ENCODE measurements around the gene FOXL1.

FOXL1 gene

DNA sequence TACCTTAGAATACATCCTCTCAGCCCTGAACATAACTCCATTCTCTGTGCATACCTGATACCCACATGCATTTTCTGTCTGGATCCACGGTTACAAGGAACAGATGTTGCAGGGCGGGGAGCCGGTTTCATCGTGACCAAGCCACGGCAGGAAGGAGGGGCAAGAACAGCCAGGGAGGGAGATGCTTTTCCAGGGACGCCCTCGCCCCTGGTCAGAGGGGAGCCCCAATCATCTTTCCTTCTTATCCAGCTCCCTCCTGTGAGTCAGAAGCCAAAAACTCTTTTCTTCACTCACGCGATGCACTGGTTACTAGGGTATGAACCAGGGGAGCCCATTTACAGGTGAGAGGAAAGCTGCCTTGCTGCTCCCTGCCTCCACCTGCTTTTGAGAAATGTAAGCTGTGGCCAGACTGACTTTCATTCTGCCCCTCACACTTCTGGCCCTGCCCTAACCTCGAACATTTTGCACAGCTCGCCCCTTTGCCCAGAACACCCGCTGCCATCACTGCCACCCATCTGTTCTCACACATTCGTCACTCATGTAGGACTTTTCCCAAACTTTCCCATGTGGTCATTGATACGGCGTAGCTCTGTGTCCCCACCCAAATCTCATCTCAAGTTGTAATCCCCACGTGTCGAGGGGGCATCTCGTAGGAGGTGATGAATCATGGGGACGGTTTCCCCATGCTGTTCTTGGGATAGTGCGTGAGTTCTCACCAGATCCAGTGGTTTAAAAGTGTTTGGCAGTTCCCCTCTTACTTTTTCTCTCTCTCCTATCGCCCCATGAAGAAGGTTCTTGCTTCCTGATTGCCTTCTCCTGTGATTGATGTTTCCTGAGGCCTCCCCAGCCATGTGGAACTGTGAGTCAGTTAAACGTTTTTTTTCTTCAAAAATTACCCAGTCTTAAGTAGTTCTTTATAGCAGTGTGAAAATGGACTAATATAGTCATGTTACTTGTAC, 20.5 kb downstream of the FOXL1 start:
- H3K27ac ChIP-seq: no peak overlapping the region
- no peak for DNase-seq (ENCODE audit: low read depth, low spot score)

DNA sequence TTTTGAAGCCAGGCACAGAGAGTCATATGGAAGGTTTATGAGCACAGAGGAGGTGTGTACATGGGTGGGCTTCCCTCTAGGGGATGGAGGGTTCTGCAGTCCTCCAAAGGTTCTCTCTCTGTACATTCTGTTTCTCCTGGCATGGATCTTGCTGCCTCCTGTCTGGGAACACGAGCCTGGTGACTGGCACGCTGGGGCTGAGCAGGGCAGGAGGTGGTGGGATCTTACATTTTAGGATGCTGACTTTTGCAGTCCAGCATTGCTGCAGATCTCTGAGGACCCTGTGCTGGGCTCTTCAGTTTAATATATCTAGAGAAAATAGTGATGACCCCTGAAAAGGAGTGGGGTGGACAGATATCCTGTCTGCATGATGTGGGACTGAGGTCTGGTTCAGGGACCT, 23.0 kb downstream of the FOXL1 start:
- no peak overlapping the region for H3K27ac ChIP-seq
- no peak for DNase-seq (ENCODE audit: low read depth, low spot score)

DNA sequence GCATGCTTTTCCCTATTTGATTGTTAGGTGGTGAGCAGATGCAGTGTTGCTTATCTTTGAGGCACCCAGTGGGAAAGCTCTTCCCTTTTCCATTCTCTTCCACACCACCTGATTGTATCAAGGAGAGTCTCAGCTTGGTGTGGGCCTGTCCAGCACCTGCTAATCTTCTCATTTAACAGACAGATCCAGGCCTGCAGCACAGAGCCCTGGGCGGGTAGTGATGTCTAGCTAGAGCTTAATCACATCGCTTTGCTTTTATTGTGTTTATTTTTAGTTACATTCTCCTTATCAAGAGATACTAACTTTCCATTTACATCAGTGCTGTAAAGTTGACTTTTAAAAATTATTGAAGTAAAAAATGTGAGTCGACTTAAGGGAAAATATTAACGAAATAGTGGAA, 24.2 kb downstream of the FOXL1 start:
- no peak for DNase-seq (ENCODE audit: low read depth, low spot score)
- H3K27ac ChIP-seq: no peak overlapping the region

DNA sequence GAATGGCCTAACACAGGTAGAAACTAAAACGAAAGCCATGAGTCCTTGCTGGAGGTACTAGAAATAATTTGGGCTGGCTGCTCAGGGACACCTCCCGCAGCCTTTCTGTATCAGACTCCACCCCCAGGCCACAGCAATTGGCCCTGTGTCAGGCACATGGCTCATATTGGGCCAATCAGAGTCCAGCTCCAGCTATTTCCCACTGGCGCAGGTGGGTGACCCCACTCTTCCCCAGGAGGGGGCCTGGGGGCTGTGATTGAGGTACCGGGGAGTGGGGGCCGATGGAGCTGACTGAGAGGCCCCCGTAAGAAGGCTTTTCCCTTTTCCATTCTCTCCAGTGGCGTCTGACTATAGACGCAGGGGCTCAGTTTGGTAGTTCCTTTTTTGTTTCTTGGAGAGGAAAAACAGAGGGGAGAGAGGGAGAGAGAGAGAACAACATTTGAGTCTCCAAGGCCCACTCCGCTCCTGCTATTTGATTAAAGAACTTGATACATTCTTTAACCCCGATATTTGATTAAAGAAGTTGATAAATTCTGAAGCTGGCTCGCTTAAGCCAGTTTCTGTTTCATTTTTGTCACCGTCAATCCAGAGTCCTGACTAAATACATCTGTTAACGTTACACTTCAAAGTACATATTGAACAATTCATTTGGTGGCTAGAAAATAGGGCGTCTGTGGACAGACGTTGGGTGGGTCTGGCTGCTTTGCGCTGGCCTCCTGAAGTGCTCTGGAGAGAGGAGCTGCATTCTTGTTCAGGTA, 26.3 kb downstream of the FOXL1 start:
- H3K27ac ChIP-seq: no peak overlapping the region
- no peak for DNase-seq (ENCODE audit: low read depth, low spot score)

DNA sequence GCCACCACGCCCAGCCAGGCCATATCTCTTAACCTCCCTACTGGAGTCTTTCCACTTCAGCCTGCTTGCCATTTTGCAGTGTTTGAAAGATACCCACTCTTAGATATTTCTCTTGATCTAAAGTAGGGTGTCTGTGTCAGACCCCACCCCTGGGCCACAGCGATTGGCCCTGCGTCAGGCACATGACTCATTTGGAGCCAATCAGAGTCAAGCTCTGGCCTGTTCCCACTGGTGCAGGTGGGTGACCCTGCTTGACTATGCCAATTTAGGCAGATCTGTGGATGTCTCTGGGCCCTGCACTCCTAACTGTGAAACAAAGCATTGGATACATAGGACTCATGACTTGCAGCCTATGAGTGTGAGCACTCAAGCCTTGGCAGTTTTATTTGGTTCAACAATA, 27.6 kb downstream of the FOXL1 start:
- DNase-seq (ENCODE audit: low read depth, low spot score): no peak
- H3K27ac ChIP-seq: no peak overlapping the region

DNA sequence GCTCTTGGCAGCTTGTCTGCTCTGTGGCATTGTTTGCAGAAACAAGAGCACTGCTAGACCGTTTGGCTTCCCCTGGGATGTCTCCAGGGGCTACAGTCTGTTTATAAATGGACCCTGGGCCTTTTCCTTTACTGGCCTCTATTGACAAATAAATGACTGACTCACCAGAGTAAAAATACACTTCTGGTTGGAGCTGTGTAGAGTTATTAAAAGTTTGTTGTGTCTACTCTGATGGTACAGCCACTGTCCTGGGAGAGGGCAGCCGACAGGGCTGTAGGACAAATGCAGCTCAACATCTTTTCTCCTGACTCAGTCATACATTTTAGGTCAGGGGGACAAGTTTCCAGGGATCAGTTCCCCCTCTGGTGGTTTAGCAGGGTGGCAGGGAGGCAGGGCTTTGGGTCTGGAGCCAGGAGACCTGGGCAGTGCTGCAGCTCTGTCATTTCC, 30.0 kb downstream of the FOXL1 start:
- H3K27ac ChIP-seq: no peak overlapping the region
- no peak for DNase-seq (ENCODE audit: low read depth, low spot score)

DNA sequence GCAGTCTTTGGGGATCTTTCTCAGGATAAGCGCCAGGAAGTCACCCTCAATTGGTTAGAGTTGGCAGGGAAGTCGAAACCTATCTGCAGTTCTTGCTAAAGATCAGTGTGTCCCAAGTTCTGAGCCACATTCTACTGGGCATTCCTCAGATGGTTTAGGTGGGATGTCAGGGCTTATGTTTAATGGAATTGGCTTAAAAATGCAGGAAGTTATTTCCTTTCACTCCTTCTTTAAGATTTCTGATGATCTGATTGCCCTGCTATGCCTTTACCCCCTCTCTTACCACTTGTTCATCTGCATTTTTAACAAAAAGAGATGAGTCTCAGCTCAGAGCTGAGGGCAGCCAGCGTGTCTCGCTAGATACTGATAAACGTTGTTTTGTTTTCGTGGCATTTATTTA, 30.8 kb downstream of the FOXL1 start:
- no peak overlapping the region for H3K27ac ChIP-seq
- no peak for DNase-seq (ENCODE audit: low read depth, low spot score)

DNA sequence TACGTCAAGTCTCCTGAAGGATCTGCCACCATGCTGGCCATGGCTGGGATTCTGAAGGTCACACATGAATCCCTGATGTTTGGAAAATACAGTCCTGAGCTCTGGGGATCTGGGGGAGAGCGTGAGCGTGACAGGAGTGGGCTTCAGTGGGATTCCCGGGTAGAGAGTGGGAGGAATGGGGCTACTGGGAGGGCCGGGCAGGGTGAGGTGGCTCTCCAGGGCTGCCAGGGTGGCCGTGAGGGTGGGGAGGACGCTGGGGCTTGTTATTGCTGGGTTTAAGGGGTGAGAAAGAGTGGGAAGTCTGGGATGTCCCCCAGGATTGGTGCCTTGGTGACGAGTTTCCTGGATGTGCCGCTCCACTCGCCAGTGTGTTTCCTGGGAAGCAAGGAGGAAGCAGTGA, 31.3 kb downstream of the FOXL1 start:
- DNase-seq (ENCODE audit: low read depth, low spot score): no peak
- no peak overlapping the region for H3K27ac ChIP-seq

DNA sequence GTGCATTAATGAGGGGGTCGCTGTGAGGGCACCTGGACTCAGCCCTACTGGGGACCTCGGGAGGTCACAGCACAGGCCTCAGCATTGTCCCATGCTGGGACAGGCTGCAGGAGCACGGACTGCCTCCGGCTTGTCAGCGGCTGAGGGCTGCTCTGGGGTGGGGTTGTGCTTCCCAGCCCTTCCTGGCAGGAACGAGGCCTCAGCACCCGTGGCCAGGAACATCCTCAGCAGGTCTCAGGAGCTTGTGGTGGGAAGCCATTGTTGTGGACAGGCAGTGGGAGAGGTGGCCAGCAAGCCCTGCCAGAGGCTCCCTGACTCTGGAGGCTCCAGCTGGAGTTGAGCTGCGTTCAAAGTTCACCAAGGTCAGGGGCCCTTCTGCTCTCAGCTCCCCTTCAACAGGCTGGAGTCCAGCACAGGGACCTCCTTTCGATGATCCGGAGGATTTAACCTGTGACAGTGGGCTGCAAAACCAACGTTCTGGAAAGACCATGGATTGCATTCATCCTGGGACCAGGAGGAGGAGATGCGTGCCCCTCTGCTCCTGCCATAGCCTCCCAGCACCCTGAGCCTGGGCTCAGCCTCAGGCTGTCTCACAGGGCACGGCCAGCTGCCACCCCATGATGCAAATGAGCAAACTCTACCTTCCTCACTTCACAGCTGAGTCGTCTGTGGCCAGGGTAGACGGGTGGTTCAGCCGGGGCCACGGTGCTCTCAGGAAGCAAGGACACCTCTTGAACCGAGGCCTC, 32.6 kb downstream of the FOXL1 start:
- H3K27ac ChIP-seq: no peak overlapping the region
- no peak for DNase-seq (ENCODE audit: low read depth, low spot score)

DNA sequence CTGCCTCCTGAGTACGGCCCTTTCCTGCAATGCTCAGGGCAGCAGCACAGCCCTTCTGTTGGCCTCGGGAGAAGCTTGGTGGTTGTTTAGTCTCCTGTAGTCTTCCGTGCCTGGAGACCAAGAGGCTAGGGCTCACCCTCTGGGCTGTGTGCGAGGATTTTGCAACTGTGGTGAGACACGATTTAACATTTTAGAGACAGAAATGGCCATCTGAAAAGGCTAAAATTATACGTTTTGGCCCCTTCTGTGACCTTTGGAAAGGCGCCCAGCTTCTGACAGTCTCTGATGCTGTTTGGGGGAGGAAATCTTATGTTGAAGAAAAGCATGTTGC, 33.1 kb downstream of the FOXL1 start:
- no peak for DNase-seq (ENCODE audit: low read depth, low spot score)
- no peak overlapping the region for H3K27ac ChIP-seq

DNA sequence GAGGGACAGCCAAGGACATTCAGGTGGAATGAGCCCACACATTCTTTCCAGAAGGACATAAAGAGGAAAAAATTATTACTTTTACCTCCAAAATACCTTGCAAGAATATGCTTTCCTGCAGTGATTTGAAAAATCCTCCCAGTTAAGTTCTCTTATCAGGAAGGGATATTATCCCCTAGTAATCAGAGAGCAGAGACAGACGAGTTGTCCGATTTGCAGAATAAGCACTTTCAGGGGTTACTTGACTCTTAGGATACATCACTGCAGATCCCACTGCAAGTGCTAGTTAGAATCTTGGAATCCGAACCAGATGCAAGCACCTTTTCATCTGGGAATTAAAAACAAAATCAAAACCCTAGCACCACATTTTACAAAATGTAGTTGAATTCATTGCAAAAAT, 33.6 kb downstream of the FOXL1 start:
- DNase-seq (ENCODE audit: low read depth, low spot score): no peak
- no peak overlapping the region for H3K27ac ChIP-seq

DNA sequence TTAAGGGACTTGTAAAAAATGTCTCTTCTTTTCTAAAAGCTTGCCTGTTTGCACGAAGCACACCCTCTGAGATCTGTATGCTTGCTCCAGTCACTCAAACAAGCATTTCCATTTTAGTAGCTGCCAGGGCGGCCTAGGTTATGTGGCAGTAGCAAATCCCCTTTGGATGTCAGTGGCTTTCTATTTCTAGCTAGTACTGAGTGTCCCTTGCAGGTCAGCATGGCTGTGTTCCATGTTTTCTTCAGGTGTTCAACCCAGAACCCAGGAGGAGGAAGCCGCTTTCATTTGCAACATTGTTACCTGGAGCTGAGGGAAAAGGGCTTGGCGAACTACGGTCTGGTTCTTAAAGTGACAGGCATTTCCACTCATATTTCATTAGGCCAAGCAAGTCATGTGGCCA, 36.4 kb downstream of the FOXL1 start:
- DNase-seq (ENCODE audit: low read depth, low spot score): no peak
- H3K27ac ChIP-seq: no peak overlapping the region

DNA sequence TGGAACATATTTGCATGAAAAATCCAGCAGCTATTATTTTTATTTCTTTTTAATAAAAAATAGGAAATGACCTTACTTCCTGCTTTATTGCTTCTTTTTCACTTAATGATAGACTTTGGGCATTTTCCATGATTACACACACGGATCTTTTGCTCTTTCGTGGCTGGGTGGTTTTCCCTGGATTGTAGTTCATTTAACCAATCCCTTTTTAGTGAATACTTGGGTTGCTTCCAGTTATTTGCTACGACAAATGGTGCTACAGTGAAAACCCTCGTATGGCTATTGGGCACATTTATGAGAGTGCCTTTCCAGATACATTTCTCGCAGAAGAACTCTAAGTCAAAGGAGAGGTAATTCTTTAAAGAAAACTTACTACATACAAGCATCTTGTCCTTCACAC, 38.6 kb downstream of the FOXL1 start:
- no peak overlapping the region for H3K27ac ChIP-seq
- no peak for DNase-seq (ENCODE audit: low read depth, low spot score)

DNA sequence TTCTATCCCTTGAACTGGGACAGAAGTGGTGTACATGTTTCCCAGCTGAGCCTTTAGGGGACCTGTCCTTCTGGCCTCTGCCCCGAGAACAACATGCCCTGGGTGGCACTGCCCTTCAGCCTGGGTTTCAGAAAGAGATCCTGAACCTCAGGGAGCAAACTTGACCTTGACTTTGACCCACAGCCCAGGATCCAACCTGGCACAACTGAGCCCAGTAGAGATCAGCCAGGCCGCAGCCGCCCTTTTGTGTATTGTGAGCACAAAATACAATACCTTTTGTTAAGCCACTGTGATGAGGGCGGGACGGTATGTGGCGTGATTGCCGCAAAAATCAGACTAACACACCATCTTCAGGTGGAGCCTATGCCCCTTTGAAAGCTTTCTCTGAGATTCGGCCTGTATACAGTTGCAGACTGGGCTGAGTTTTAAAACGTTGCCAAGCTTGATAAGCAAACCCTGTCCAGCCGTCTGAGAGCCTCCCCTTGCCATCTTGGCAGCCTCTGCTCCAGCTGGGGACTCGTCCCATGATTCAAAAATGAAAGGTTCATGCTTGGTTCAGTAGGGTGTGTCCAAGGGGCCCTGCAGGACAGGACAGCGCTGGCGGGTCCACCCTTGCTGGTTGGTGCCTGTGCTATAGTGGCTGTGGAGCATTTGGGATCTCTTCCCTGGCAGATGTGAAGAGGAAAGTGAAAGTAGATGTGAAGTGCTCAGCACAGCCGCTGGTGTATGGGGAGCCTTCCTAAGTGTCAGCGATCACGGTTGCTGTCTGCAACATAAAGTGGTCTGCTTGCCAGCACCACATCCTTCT, 40.3 kb downstream of the FOXL1 start:
- no peak overlapping the region for H3K27ac ChIP-seq
- no peak for DNase-seq (ENCODE audit: low read depth, low spot score)

DNA sequence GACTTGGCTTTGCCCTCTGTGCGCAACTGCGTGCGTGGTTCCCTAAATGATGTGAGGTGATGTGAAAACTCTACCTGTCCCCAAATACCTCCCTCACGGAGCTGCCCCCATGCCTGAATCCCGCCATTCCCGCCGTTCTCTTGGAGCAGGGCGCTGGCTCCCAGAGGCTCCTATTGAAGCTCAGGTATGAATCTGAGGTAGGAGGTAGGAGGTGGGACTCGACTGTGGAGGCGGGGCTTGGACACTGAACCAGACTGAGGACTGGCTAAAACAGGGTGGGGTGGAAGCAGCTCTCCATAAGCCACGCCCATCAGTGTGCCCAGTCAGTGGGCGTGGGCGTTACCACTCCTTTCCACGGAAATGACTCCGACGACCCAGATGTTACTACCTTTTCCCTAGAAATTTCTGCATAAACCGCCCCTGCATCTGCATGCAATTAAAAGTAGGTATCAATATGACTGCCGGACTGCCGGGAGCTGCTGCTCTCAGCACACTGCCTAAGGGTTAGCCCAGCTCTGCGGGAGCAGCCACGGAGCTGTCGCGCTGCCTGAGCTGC, 41.0 kb downstream of the FOXL1 start:
- H3K27ac ChIP-seq: no peak overlapping the region
- DNase-seq (ENCODE audit: low read depth, low spot score): no peak

DNA sequence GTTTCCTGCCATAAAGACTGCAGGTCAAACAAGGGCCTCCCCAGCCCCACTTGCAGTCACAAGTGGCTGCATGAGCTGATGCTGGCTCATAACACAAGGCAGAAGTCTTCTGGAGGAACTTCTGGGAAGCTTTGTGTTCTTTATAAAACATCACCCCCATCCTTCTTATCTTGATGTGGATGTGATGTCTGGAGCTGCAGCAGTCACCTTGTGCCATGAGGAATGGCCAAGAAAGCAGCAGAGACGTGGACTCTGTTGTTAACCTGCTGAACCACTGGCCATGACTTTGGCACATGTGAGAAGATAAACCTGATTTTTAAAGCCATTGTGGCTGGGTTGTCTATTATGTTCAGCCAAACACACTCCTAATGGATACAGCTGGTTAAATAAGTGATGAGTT, 41.8 kb downstream of the FOXL1 start:
- H3K27ac ChIP-seq: no peak overlapping the region
- no peak for DNase-seq (ENCODE audit: low read depth, low spot score)

DNA sequence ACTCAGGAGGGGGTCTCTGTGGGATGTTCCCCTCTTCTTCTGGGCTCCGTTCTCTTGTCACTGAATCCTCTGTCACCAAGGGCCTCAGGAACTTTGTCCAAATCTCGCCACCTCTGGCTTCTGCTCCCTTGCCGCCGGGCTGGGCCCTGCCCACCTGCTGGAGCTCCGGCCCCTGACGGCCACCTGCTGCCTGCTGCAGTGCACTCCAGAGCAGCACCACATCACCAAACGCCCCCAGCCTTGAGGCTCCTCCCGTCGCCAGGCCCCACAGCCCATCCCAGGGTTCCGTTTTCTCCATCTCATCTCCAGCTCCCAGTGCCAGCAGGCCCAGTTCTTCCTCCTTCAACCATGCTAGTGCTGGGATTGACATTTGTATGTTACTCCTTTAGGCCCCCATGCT, 43.6 kb downstream of the FOXL1 start:
- no peak for DNase-seq (ENCODE audit: low read depth, low spot score)

DNA sequence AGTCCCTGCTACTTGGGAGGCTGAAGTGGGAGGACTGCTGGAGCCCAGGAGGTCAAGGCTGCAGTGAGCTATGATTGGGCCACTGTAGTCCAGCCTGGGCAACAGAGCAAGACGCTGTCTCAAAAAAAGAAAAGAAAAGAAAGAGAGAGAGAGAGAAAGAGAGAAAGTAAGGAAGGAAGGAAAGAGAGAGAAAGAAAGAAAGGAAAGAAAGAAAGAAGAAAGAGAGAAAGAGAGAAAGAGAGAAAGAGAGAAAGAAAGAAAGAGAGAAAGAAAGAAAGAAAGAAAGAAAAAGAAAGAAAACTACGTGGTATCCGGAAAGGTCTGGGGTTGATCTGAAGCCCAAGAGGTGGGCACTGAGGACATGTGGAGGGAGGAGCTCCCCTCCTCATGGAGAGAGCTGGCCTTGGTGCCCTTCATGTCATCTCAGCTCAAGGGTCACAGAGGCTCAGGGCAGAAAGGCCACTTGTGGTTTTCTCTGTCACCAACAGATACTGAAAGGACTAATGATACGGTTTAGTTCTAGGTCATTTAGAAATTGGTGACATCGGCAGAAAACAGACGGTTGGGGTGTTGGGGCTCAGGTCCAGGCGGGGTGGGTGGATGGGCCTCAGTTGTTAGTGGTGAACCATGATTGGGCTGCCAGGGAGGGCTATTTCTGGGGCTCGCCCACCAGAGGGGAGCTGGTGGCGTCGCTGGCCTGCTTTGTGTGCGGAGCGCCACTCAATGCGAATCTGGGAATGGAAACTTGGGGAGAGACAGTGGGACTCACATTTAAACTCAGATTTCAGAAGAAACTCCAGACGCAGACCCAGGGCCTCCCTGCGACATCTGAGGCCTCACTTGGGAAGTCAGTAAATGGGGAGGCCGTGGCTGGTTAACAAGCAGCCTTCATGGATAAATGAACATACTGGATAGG, 44.6 kb downstream of the FOXL1 start:
- no peak overlapping the region for H3K27ac ChIP-seq
- DNase-seq (ENCODE audit: low read depth, low spot score): no peak

More for the DNA sequence above, 43.6 kb downstream of the FOXL1 start:
- H3K27ac ChIP-seq: no peak overlapping the region

DNA sequence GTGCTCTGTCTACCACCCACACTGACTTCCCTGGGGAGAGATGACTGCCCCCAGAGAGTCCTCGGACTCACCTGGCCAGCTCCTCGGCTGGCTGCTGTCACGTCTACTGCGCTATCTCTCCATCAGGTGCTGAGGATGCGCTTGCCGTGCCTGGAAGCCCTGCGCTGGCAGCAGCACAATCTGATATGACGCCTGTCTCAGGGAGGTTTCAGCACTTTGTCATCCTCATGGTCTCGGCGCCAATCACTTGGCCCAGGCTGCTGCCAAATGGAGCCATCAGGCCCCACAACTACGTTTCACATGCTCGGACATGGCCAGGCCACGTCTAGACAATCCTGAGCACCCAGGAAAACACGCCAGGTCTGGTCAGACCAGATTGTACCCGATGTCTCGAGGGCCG, 46.7 kb downstream of the FOXL1 start:
- DNase-seq (ENCODE audit: low read depth, low spot score): peak; percentile 53
- H3K27ac ChIP-seq: peak overlapping the region; percentile 57

Data from epithelial cell of prostate (primary cell).